Activated naive CD4-positive, alpha-beta T cell treated with anti-CD3 and anti-CD28 coated beads, Interleukin-2, amount 50 U/mL, for 72 hours (primary cell): ENCODE data around the gene TRPM1. TPM values are rescaled to one million over a fixed set of nuclear protein-coding genes. Genes with fewer than 3 reads are reported as not detected.

Experiments used
- ATAC-seq, 2 donors: fragments of 150-1000 bp; cut with Tn5 transposase; 2 replicates each; pipeline ENCODE4 v1.10.0; 2021; ENCODE audit warnings: mild to moderate bottlenecking in 2 of 2, moderate library complexity in 2 of 2
- DNase-seq, 2 donors: peaks; one replicate each; pipeline ENCODE4 v3.0.0; 2021 to 2022; ENCODE audit warnings: low spot score in 2 of 2
- H3K27ac Mint-ChIP-seq, 2 donors: one replicate each; pipeline ENCODE4 v1.8.0; 2022; ENCODE audit warnings: mild to moderate bottlenecking in 2 of 2, mixed read lengths in 2 of 2
- H3K36me3 Mint-ChIP-seq, 2 donors: one replicate each; pipeline ENCODE4 v1.8.0; 2022; ENCODE audit warnings: mixed read lengths in 2 of 2
- H3K9me3 Mint-ChIP-seq, 2 donors: one replicate each; pipeline ENCODE4 v1.8.0; 2022; ENCODE audit warnings: mixed read lengths in 2 of 2
- total RNA-seq, 2 donors: library from RNA; stranded (reverse); gene quantifications; one replicate each; pipeline ENCODE4 v1.2.3, GENCODE V29; 2022

The TRPM1 gene
- not detected for total RNA-seq

DNA sequence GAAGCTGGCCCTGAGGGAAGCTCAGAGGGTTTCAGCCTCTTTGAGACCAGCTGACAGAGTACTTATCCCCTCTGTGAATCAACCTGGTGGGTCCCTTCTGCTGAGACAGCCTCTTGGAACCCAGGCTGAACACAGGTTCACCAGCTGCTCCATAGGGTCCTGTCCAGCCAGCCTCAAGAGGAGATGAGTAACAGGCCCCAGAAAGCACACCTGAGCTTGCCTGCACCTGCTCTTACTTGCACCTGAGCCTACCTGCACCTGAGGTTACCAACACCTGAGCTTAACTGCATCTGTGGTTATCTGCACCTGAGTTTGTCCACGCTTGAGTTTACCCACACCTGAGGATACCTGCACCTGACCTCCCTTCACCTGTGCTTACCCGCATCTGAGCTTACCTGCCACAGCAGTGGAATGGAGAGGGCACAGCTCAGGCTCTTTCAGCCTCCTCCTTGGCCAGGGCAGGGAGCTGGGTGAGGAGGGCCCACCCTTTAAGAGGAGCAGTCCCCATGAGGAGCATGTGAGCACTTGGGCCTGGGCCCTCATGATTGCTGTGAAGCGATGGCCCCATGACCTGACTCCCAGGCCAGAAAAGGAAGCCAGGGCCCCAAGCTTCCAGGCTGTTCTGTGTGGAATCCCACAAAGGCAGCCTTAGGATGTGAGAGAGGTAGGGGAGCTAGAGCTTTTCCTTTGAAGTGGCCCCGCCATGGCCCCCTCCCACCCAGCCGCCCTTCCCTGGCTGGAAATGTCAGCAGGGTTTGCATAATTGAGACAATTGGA is at the start of gene TRPM1:
TSS of gene TRPM1 (minus strand) at position 464 of the 777 bp plus-strand sequence. CDS start 20,370 bp downstream, outside the sequence.
- Mint-ChIP-seq H3K9me3 (no peaks in the 10 kb centered on the region), H3K27ac (no peak within 1 kb of the TSS), H3K36me3 (no peaks in the 10 kb centered on the region)
- DNase-seq (no peak), ATAC-seq (no peak)

DNA sequence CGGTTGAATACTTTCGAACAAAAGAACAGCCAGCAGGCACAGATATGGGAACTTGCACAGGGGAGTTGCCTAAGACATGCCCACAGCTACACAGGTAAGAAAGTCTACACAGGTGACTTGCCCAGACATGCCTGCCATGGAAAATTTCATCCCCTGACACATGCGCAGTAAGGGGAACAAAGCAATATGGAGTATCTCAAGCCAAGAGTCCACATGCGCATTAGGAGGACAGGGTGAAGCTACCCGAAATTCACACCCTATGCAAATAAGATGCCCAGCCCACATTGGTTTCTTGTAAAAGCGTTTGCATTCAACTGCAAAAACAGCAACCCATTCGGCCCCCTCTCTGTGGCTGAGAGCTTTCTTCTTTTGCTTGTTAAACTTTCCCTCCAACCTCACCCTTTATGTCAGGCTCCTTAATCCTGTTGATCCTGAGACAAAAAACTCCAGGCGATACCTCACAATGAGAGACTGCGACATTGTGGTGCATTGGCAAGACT is 49.3 kb upstream of the TRPM1 start:
- Mint-ChIP-seq H3K27ac (peak overlapping the region in 1 of 2 donors; percentile 78), H3K9me3 (no peaks in the 10 kb centered on the region), H3K36me3 (no peaks in the 10 kb centered on the region)
- DNase-seq: no peak
- ATAC-seq: no peak

- ATAC-seq (no peak), DNase-seq (no peak)
- no peaks in the 10 kb centered on the region for H3K9me3 Mint-ChIP-seq
- H3K27ac Mint-ChIP-seq: no peak overlapping the region
- no peaks in the 10 kb centered on the region for H3K36me3 Mint-ChIP-seq
Measured at GRCh38 chr15:31149987-31150386, 48.5 kb upstream of the TRPM1 start.

- Mint-ChIP-seq H3K27ac (no peak overlapping the region), H3K9me3 (no peaks in the 10 kb centered on the region), H3K36me3 (no peaks in the 10 kb centered on the region)
- ATAC-seq (no peak), DNase-seq (no peak)
Measured at GRCh38 chr15:31149088-31149505, 47.6 kb upstream of the TRPM1 start.

GRCh38 chr15:31148297-31149087 is 47.0 kb upstream of the TRPM1 start:
- Mint-ChIP-seq H3K27ac (no peak overlapping the region), H3K36me3 (no peaks in the 10 kb centered on the region), H3K9me3 (no peaks in the 10 kb centered on the region)
- DNase-seq: no peak
- no peak for ATAC-seq

DNA sequence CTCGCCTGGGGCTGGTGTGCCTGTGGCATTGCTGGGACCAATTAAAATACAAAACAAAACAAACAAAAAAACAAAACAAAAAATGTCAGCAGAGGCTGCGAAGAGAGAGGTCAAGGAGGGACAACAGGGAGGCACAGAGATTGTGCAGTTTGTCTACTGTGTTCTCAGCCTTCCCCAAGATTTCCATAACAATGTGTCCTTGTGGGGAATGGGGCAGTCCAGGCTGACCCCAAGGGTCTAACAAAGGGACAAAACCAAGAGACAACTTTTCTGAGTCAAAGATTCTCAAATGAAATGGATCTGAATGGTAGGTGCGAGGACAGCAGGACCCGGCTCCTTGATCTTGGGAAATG is 46.4 kb upstream of the TRPM1 start:
- DNase-seq: no peak
- Mint-ChIP-seq H3K36me3 (no peaks in the 10 kb centered on the region), H3K27ac (peak overlapping the region in 1 of 2 donors; percentile 0), H3K9me3 (no peaks in the 10 kb centered on the region)
- ATAC-seq: no peak

GRCh38 chr15:31147456-31147855 is 45.9 kb upstream of the TRPM1 start:
- H3K9me3 Mint-ChIP-seq: no peaks in the 10 kb centered on the region
- ATAC-seq (no peak), DNase-seq (no peak)
- peak overlapping the region in 1 of 2 donors; percentile 0 for H3K27ac Mint-ChIP-seq
- H3K36me3 Mint-ChIP-seq: no peaks in the 10 kb centered on the region

DNA sequence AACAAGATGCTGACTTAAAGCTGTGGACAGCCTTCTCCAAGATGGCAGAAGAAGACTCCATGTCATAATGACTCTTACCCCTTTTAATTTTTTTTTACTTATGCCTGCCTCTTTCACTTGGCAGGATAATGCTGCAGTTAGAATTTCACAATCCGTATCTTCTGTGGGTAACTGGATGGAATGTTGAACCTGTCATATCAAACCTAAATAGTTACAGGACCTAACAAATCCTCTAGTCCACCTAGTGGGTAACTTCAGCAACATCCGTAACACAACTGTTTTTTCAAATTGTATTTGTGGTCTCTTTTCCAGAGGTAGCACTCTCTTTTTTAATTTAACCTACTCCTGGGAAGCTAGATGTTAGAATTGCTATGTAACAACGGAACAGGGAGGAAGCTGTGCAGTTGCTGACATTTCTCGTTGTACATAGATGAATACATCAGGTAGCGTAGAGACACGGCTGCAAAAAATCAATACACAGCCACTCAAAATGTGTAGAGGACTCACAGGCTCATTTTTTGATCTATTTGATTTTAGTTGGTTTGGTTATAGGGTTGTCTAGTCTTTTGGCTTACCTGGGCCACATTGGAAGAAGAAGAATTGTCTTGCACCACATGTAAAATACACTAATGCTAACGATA is 43.9 kb upstream of the TRPM1 start:
- Mint-ChIP-seq H3K36me3 (no peaks in the 10 kb centered on the region), H3K9me3 (no peaks in the 10 kb centered on the region), H3K27ac (no peak overlapping the region)
- ATAC-seq: no peak
- no peak for DNase-seq

GRCh38 chr15:31141792-31142191 is 40.3 kb upstream of the TRPM1 start:
- no peak for ATAC-seq
- DNase-seq: no peak
- no peaks in the 10 kb centered on the region for H3K9me3 Mint-ChIP-seq
- no peak overlapping the region for H3K27ac Mint-ChIP-seq
- no peaks in the 10 kb centered on the region for H3K36me3 Mint-ChIP-seq

DNA sequence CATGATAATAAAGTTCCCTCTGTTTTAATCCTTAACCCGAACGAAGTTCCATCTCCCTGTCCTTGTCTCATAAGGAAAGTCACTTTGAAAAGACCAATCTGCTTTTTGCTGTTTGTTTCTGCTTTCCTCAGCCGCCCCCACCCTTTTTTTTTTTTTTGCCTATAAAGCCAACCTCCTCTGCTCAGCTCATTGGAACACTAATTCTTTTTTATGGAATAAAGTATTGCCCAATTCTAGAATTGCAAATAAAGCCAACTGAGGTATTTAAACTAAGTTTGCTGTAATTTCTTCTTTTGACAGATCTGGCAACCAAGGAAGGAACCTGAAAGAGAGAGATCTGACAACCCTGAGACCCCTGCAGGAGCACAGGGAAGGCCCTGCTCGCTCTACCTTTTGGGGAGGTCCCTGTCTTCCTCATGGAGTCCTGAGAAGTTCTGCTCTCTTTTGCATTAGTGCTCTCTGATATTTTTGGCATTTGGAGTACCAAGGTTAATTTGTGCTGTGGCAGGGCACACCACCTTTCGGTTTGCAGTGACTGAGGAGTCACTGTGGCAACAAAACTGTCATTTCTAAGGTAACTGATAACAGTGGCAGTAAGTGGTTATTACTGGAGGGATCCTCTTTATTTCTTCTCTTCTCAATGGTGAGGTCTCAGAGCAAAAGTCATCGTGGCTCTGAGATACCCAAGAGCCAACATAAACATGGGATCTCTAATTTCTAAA is 35.2 kb upstream of the TRPM1 start:
- Mint-ChIP-seq H3K27ac (no peak overlapping the region), H3K36me3 (no peaks in the 10 kb centered on the region), H3K9me3 (peaks cover 0 to 4% of the 10 kb centered on the region in 2 donors)
- DNase-seq: no peak
- no peak for ATAC-seq

DNA sequence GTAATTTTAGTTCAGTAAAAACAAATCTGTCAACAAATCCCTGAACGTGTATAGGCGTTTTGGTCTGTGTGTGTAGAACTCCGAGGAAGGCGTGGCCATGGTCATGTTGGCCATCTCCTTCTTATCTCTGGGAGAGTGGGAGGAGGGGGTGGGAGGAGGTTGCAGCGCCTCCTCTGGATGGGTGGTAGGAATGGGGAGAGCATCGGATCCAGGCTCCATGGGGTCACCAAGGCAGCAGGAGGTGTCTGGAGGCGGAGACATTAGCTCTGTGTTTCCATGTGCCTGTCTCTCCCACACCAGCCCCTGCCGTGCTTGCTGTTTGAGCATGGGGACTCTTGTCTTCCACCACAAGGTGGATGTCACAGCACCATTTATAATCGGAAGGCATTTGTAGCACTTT is 34.5 kb upstream of the TRPM1 start:
- Mint-ChIP-seq H3K27ac (no peak overlapping the region), H3K36me3 (no peaks in the 10 kb centered on the region), H3K9me3 (peaks cover 0 to 4% of the 10 kb centered on the region in 2 donors)
- ATAC-seq (no peak), DNase-seq (no peak)

DNA sequence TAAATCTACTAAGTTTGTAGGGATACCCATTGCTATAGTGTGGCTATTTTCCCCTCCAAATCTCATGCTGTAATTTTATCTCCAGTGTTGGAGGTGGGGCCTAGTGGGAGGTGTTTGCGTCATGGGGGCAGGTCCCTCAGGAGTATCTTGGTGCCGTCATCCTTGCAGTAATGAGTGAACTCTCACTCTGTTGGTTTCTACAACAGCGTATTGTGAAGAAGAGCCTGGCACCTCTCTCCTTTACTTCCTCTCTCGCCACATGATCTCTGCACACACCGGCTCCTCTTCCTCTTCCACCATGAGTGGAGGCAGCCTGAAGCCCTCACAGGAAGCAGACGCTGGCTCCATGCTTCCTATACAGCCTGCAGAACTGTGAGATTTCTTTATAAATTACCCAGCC is 34.0 kb upstream of the TRPM1 start:
- ATAC-seq: no peak
- Mint-ChIP-seq H3K27ac (no peak overlapping the region), H3K36me3 (no peaks in the 10 kb centered on the region), H3K9me3 (peaks cover 0 to 4% of the 10 kb centered on the region in 2 donors)
- DNase-seq: no peak

- Mint-ChIP-seq H3K36me3 (no peaks in the 10 kb centered on the region), H3K27ac (no peak overlapping the region), H3K9me3 (peaks cover 0 to 4% of the 10 kb centered on the region in 2 donors)
- ATAC-seq: no peak
- DNase-seq: no peak
Measured at GRCh38 chr15:31133890-31134289, 32.4 kb upstream of the TRPM1 start.

DNA sequence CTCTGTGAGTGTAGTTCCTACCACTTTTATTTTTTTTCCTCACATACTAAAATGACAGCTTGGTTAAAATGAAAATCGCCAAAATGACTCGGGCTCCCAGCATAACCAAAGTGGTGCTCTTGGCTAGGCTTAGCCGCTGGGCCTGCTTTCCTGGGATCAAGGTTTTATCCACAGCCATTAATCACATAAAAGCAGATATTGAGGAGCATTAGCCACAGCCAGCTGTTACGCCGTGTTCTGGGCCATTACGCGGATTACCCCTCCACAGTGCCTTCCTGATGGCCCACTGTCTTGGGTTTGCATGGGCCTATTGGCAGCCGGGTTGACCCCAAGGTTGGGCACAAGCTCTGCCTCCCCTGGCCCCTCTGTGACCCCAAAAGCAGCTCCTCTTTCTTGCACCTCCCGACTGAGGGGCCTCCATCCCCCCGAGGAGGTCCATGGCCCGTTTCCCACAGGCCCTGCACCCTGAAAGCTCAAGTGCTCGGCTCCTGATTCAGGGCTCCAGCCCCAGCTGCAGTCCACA is 30.4 kb upstream of the TRPM1 start:
- no peaks in the 10 kb centered on the region for H3K36me3 Mint-ChIP-seq
- ATAC-seq: no peak
- H3K9me3 Mint-ChIP-seq: peaks cover 0 to 4% of the 10 kb centered on the region in 2 donors

GRCh38 chr15:31130576-31131237 is 29.2 kb upstream of the TRPM1 start:
- DNase-seq: no peak
- peaks cover 0 to 2% of the 10 kb centered on the region in 2 donors for H3K9me3 Mint-ChIP-seq

More for the DNA sequence above, 30.4 kb upstream of the TRPM1 start:
- H3K27ac Mint-ChIP-seq: no peak overlapping the region
- no peak for DNase-seq

DNA sequence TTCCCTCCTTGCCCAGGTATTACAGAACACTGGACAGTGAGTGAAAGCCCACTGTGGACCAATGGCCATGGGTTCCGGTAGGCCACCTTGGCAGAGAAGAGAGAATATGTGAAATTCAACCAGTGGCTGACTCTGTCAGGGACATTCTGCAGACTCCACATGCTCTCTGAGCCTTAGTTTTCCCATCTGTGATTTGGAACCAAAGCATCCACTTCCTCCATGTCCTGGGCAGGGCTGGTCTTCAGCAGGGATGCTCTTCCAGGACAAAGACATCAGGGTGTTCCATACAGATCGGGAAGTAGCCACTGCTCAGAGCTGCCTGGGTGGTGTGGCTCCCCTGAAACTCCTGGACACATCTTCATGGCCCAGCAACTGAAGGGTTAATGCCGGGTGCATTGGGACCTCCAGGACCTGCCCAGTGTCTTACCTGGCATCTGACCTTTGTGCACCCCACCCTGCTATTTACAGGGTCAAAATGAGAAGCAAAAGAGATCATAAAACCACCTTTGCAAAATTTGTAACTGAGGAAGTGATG is 28.3 kb upstream of the TRPM1 start:
- no peak overlapping the region for H3K27ac Mint-ChIP-seq
- H3K36me3 Mint-ChIP-seq: no peaks in the 10 kb centered on the region
- DNase-seq (no peak), ATAC-seq (peak in 1 of 2 donors; percentile 5)
- H3K9me3 Mint-ChIP-seq: no peaks in the 10 kb centered on the region

More at GRCh38 chr15:31130576-31131237, 29.2 kb upstream of the TRPM1 start:
- H3K27ac Mint-ChIP-seq: no peak overlapping the region
- no peak for ATAC-seq
- no peaks in the 10 kb centered on the region for H3K36me3 Mint-ChIP-seq
